Gastrocnemius medialis (tissue), 4 donors: ENCODE measurements around the gene KLF2. TPM values are rescaled to one million over a fixed set of nuclear protein-coding genes. Genes with fewer than 3 reads are reported as not detected.

Experiments
- ATAC-seq, 2 donors: fragments of 150-250 bp; one replicate each; pipeline ENCODE4 v1.9.1; 2016
- DNase-seq, 2 donors: peaks; one replicate each; pipeline ENCODE4 v3.0.0-alpha.2; 2019
- H3K27ac ChIP-seq, 4 donors: fragments of 200-600 bp; sonication (generic); 1 replicate in 1 of 4; 2 replicates in 3 of 4; pipeline ENCODE4 v1.5.1; 2016 to 2018; ENCODE audit warnings: mild to moderate bottlenecking in 2 of 4, moderate library complexity in 1 of 4
- H3K27me3 ChIP-seq, 3 donors: fragments of 200-600 bp; sonication (generic) in 2 of 3; 1 replicate in 1 of 3; 2 replicates in 2 of 3; pipeline versions ENCODE4 v1.5.1 to v1.6.0; 2016 to 2019; ENCODE audit warnings: mild to moderate bottlenecking in 1 of 3, moderate library complexity in 1 of 3
- H3K36me3 ChIP-seq, 2 donors: fragments of 200-600 bp; sonication (generic) in 1 of 2; one replicate each; pipeline ENCODE4 v1.5.1; 2017 to 2018
- H3K4me1 ChIP-seq, 2 donors: fragments of 200-600 bp; sonication (generic) in 1 of 2; one replicate each; pipeline ENCODE4 v1.5.1; 2016 to 2017; ENCODE audit warnings: mild to moderate bottlenecking in 2 of 2
- H3K4me3 ChIP-seq, 4 donors: fragments of 200-600 bp; sonication (generic) in 3 of 4; 1 replicate in 1 of 4; 2 replicates in 3 of 4; pipeline ENCODE4 v1.5.1; 2016 to 2019; ENCODE audit warnings: mild to moderate bottlenecking in 2 of 4
- H3K9me3 ChIP-seq, 3 donors: fragments of 200-600 bp; sonication (generic) in 2 of 3; 1 replicate in 1 of 3; 2 replicates in 2 of 3; pipeline ENCODE4 v1.5.1; 2016 to 2019
- CTCF ChIP-seq, 5 experiments: fragments of 450-650 bp in 3 of 5; fragments of 200-600 bp in 2 of 5; sonication (generic) in 2 of 5; IDR thresholded peaks in 4 of 5; conservative IDR thresholded peaks in 1 of 5; 1 replicate in 4 of 5; 2 replicates in 1 of 5; pipeline ENCODE4 v1.5.1; 2016 to 2019; ENCODE audit warnings: antibody characterized with exemption in 5 of 5, mild to moderate bottlenecking in 3 of 5, moderate library complexity in 3 of 5
- POLR2A ChIP-seq, 2 donors: fragments of 450-650 bp; IDR thresholded peaks; one replicate each; pipeline ENCODE4 v1.6.1; 2017; ENCODE audit warnings: antibody characterized with exemption in 2 of 2, mild to moderate bottlenecking in 2 of 2, moderate library complexity in 2 of 2
- in situ Hi-C, 4 donors: fragments of 200-750 bp; cut with MboI; loops; one replicate each; pipeline versions ENCODE4 v1.15.0 to v1.8.0; 2017; ENCODE audit warnings: low sequenced_read_pairs in 4 of 4
- intact Hi-C: fragments of 100-400 bp; cut with DNase I; formaldehyde crosslinking; loops from one replicate; pipeline ENCODE4 v1.15.1; 2023; ENCODE audit warnings: low total_unique reads
- total RNA-seq, 4 donors: library from RNA; depleted of rRNA; stranded (reverse); fragments of >200 nt; gene quantifications; one replicate each; pipeline versions ENCODE4 v1.1.0 to v1.2.3, GENCODE V29; 2016

Gene KLF2
- total RNA-seq, 4 donors from 2014 or later = 6.8 to 45.6 (median 32.0) TPM

DNA sequence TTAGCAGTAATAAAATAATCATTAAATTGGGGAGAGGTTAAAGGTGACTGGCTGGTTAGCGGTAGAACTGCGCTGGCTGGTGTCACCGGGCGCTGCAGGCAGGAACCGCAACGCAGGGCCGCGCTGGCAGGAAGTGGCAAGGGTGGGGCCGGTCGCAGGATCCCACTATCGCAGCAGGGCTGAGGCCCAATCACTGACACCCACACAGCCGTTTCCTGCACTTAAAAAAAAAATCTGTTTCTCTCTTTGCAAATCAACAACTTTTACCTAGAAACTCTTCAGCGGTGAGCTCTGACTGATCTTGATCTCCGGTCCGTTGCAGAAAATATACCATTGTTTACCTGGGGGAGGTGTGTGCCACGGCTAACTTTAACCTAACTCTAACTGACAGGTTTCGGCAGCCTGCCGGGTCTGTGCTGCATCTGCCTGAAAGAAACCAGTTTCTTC, 46.9 kb downstream of the KLF2 start:
- peaks cover 18 to 57% of the 10 kb centered on the region in 2 donors for H3K4me1 ChIP-seq
- intact Hi-C loops (no loop called here), in situ Hi-C loops (no loop called here)
- H3K9me3 ChIP-seq = no peaks in the 10 kb centered on the region
- TF ChIP-seq POLR2A (IDR thresholded peaks at IDR 0.05) = no peak
- no peak for TF ChIP-seq CTCF (IDR thresholded peaks at IDR 0.05 in 4 of 5, conservative IDR thresholded peaks at IDR 0.05 in 1 of 5)
- no peaks in the 10 kb centered on the region for H3K27me3 ChIP-seq
- no peak overlapping the region for H3K4me3 ChIP-seq
- peak overlapping the region in 2 of 4 donors; percentile 26 to 51 for H3K27ac ChIP-seq
- no peak for DNase-seq
- ATAC-seq = no peak
- H3K36me3 ChIP-seq = peaks cover 0 to 26% of the 10 kb centered on the region in 2 donors

GRCh38 chr19:16372065-16372915, 47.7 kb downstream of the KLF2 start:
- H3K4me1 ChIP-seq = peaks cover 12 to 52% of the 10 kb centered on the region in 2 donors
- DNase-seq (no peak), ATAC-seq (no peak)
- intact Hi-C loops = no loop called here
- TF ChIP-seq CTCF (IDR thresholded peaks at IDR 0.05 in 4 of 5, conservative IDR thresholded peaks at IDR 0.05 in 1 of 5) (no peak), POLR2A (IDR thresholded peaks at IDR 0.05) (no peak)
- peak overlapping the region in 3 of 4 donors; percentile 8 to 46 (median 45) for H3K27ac ChIP-seq
- no peaks in the 10 kb centered on the region for H3K27me3 ChIP-seq
- in situ Hi-C loops = no loop called here
- H3K4me3 ChIP-seq = no peak overlapping the region
- peaks cover 0 to 34% of the 10 kb centered on the region in 2 donors for H3K36me3 ChIP-seq
- H3K9me3 ChIP-seq = no peaks in the 10 kb centered on the region

DNA sequence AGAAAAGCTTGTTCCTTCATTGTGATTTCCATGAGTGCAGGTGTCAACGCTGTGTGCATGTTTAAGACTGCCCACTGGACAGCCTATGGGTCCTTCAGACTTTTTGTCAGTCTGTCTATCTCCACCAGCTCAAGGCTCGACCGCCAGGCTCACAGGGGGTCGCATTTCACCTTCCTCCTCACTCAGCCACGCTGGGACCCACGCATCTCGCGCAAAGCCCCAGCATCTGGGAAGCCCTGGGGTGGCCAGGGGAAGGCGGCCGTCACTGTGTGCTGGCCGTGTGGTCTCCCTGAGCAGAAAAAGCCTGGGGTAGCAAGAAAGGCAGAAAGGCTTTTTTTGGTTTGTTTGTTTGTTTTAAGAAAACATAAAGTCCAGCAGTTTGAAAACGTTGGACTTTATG, 48.5 kb downstream of the KLF2 start:
- no peak for TF ChIP-seq POLR2A (IDR thresholded peaks at IDR 0.05)
- TF ChIP-seq CTCF (IDR thresholded peaks at IDR 0.05 in 4 of 5, conservative IDR thresholded peaks at IDR 0.05 in 1 of 5) = no peak
- no peak for ATAC-seq
- Histone ChIP-seq H3K27me3 (no peaks in the 10 kb centered on the region), H3K36me3 (peaks cover 0 to 34% of the 10 kb centered on the region in 2 donors), H3K27ac (peak overlapping the region; percentile 22 to 46 (median 36)), H3K9me3 (no peaks in the 10 kb centered on the region), H3K4me3 (no peak overlapping the region), H3K4me1 (peaks cover 12 to 49% of the 10 kb centered on the region in 2 donors)
- intact Hi-C loops = no loop called here
- no peak for DNase-seq
- in situ Hi-C loops = no loop called here

GRCh38 chr19:16373532-16373931, 48.9 kb downstream of the KLF2 start:
- Histone ChIP-seq H3K4me3 (no peak overlapping the region), H3K36me3 (peaks cover 0 to 34% of the 10 kb centered on the region in 2 donors), H3K27ac (peak overlapping the region in 3 of 4 donors; percentile 22 to 46 (median 45)), H3K27me3 (no peaks in the 10 kb centered on the region), H3K9me3 (no peaks in the 10 kb centered on the region), H3K4me1 (peaks cover 12 to 45% of the 10 kb centered on the region in 2 donors)
- TF ChIP-seq CTCF (IDR thresholded peaks at IDR 0.05 in 4 of 5, conservative IDR thresholded peaks at IDR 0.05 in 1 of 5) (no peak), POLR2A (IDR thresholded peaks at IDR 0.05) (no peak)
- ATAC-seq (no peak), DNase-seq (no peak)
- in situ Hi-C loops = no loop called here
- intact Hi-C loops = no loop called here
